H1 (cell line): Measurements from ENCODE around the gene MGST3. TPM values are rescaled to one million over a fixed set of nuclear protein-coding genes. Genes with fewer than 3 reads are reported as not detected.

Experiments
- CTCF ChIA-PET: fragments of 300-600 bp; sonication (Branson Sonifier 250); formaldehyde crosslinking; loops from one replicate; lab custom pipeline; 2021; ENCODE audit not compliant: partially characterized antibody; lab: Charles Lee
- POLR2A ChIA-PET: fragments of 300-600 bp; sonication (Branson Sonifier 250); formaldehyde crosslinking; loops from one replicate; lab custom pipeline; 2021; ENCODE audit warnings: inconsistent platforms; ENCODE audit not compliant: partially characterized antibody; lab: Charles Lee
- DNase-seq, 2 experiments: peaks; one replicate each; pipeline versions ENCODE4 v3.0.0 to v3.0.0-alpha.2; 2010 to 2022; ENCODE audit warnings: low spot score in 2 of 2, low read depth in 1 of 2, mixed read lengths in 1 of 2
- FAIRE-seq: peaks from 2 replicates; lab custom pipeline; 2011; peaks lifted over from hg19 to GRCh38; lab: Jason Lieb, UNC
- H2AFZ ChIP-seq: 2 replicates; pipeline ENCODE4 v1.8.1; 2012; ENCODE audit warnings: low read length, inconsistent platforms
- H2AK5ac ChIP-seq: 2 replicates; pipeline ENCODE4 v1.6.1; 2013; ENCODE audit warnings: low read depth, low read length
- H2BK120ac ChIP-seq: replicated peaks from 2 replicates; pipeline ENCODE3; 2013; ENCODE audit warnings: low read depth, low read length, inconsistent platforms
- H2BK12ac ChIP-seq: 2 replicates; pipeline ENCODE4 v1.6.1; 2013; ENCODE audit warnings: low read depth, low read length
- H2BK15ac ChIP-seq: 2 replicates; pipeline ENCODE4 v1.6.1; 2013; ENCODE audit warnings: low read length
- H2BK20ac ChIP-seq: 2 replicates; pipeline ENCODE4 v1.6.1; 2013; ENCODE audit warnings: low read length
- H2BK5ac ChIP-seq: 2 replicates; pipeline ENCODE4 v1.6.1; 2013; ENCODE audit warnings: low read depth, low read length
- H3K14ac ChIP-seq: 2 replicates; pipeline ENCODE4 v1.6.1; 2013; ENCODE audit warnings: inconsistent platforms; ENCODE audit not compliant: insufficient read length
- H3K18ac ChIP-seq: 2 replicates; pipeline ENCODE4 v1.6.1; 2013; ENCODE audit warnings: low read length; ENCODE audit errors: extremely low read depth
- H3K23ac ChIP-seq: 2 replicates; pipeline ENCODE4 v1.6.1; 2013; ENCODE audit warnings: inconsistent platforms; ENCODE audit not compliant: insufficient read length
- H3K23me2 ChIP-seq: 2 replicates; pipeline ENCODE4 v1.6.1; 2013; ENCODE audit warnings: low read depth, low read length
- H3K27ac ChIP-seq: 2 replicates; pipeline ENCODE4 v1.6.1; 2011; ENCODE audit warnings: low read depth, low read length, inconsistent platforms
- H3K27me3 ChIP-seq, 4 experiments: replicated peaks in 1 of 4; 1 replicate in 1 of 4; 2 replicates in 3 of 4; pipeline versions ENCODE4 v1.6.1 to v1.8.1; 2011 to 2013; ENCODE audit warnings: low read length in 3 of 4, mild to moderate bottlenecking in 3 of 4, inconsistent platforms in 2 of 4, mixed read lengths in 2 of 4, moderate library complexity in 1 of 4; ENCODE audit not compliant: control insufficient read depth in 3 of 4, insufficient read depth in 3 of 4; ENCODE audit errors: extremely low read depth in 1 of 4
- H3K36me3 ChIP-seq, 4 experiments: 2 replicates each; pipeline versions ENCODE4 v1.6.1 to v1.8.1; 2011 to 2013; ENCODE audit warnings: mild to moderate bottlenecking in 4 of 4, low read length in 3 of 4, moderate library complexity in 2 of 4, control low read depth in 1 of 4, inconsistent platforms in 1 of 4; ENCODE audit not compliant: insufficient read depth in 4 of 4, control insufficient read depth in 2 of 4
- H3K4ac ChIP-seq: replicated peaks from 2 replicates; pipeline ENCODE3; 2013; ENCODE audit warnings: low read length, low read depth, mixed read lengths, inconsistent platforms; ENCODE audit not compliant: insufficient read length
- H3K4me1 ChIP-seq, 4 experiments: replicated peaks in 1 of 4; 1 replicate in 1 of 4; 2 replicates in 3 of 4; pipeline versions ENCODE4 v1.6.1 to v1.8.1; 2011 to 2013; ENCODE audit warnings: low read length in 3 of 4, inconsistent platforms in 2 of 4, mixed read lengths in 1 of 4; ENCODE audit not compliant: insufficient read depth in 4 of 4, control insufficient read depth in 3 of 4
- H3K4me2 ChIP-seq, 2 experiments: 2 replicates each; pipeline versions ENCODE4 v1.6.1 to v1.8.1; 2011 to 2013; ENCODE audit warnings: low read depth in 2 of 2, low read length in 2 of 2, control low read depth in 1 of 2, inconsistent platforms in 1 of 2, mild to moderate bottlenecking in 1 of 2; ENCODE audit not compliant: insufficient read depth in 1 of 2
- H3K4me3 ChIP-seq, 4 experiments: fragments of 200-600, 300-600 bp in 1 of 4; sonication (generic), shearing (Covaris generic), sonication (Bioruptor Twin) in 1 of 4; 2 replicates each; pipeline versions ENCODE4 v1.5.1 to v1.8.1; 2011 to 2016; ENCODE audit warnings: low read length in 4 of 4, low read depth in 3 of 4, control low read depth in 2 of 4, inconsistent platforms in 2 of 4, mild to moderate bottlenecking in 2 of 4, mixed read lengths in 1 of 4, moderate library complexity in 1 of 4; ENCODE audit not compliant: insufficient read depth in 2 of 4; ENCODE audit errors: extremely low read depth in 1 of 4
- H3K56ac ChIP-seq: replicated peaks from 2 replicates; pipeline ENCODE3; 2013; ENCODE audit warnings: low read depth, mild to moderate bottlenecking, mixed read lengths, low read length, inconsistent platforms; ENCODE audit not compliant: insufficient read length
- H3K79me1 ChIP-seq: 2 replicates; pipeline ENCODE4 v1.6.1; 2013; ENCODE audit warnings: low read depth, low read length, control low read depth
- H3K79me2 ChIP-seq, 2 experiments: 2 replicates each; pipeline versions ENCODE4 v1.6.1 to v1.8.1; 2012 to 2013; ENCODE audit warnings: low read length in 2 of 2, mild to moderate bottlenecking in 2 of 2, inconsistent platforms in 1 of 2; ENCODE audit not compliant: insufficient read depth in 2 of 2, control insufficient read depth in 1 of 2
- H3K9ac ChIP-seq, 4 experiments: replicated peaks in 1 of 4; 1 replicate in 1 of 4; 2 replicates in 3 of 4; pipeline versions ENCODE4 v1.6.1 to v1.8.1; 2011 to 2013; ENCODE audit warnings: low read depth in 3 of 4, low read length in 3 of 4, control low read depth in 2 of 4, mild to moderate bottlenecking in 2 of 4, moderate library complexity in 2 of 4, inconsistent platforms in 1 of 4; ENCODE audit errors: extremely low read depth in 1 of 4
- H3K9me3 ChIP-seq, 2 experiments: 2 replicates each; pipeline versions ENCODE4 v1.6.1 to v1.8.1; 2012 to 2013; ENCODE audit warnings: mild to moderate bottlenecking in 2 of 2, moderate library complexity in 2 of 2, control low read depth in 1 of 2, inconsistent platforms in 1 of 2, low read depth in 1 of 2, low read length in 1 of 2, mixed read lengths in 1 of 2; ENCODE audit not compliant: insufficient read depth in 2 of 2
- H4K20me1 ChIP-seq, 2 experiments: replicated peaks in 1 of 2; 2 replicates each; pipeline versions ENCODE3 to v1.8.1; 2011 to 2013; ENCODE audit warnings: inconsistent platforms in 2 of 2, low read length in 2 of 2, mild to moderate bottlenecking in 1 of 2; ENCODE audit not compliant: insufficient read depth in 2 of 2, control insufficient read depth in 1 of 2
- H4K5ac ChIP-seq: 2 replicates; pipeline ENCODE4 v1.6.1; 2013; ENCODE audit warnings: low read length, low read depth, mixed read lengths, inconsistent platforms; ENCODE audit not compliant: insufficient read length
- H4K8ac ChIP-seq: 2 replicates; pipeline ENCODE4 v1.8.0; 2013; ENCODE audit warnings: mild to moderate bottlenecking, moderate library complexity, low read length, inconsistent platforms; ENCODE audit not compliant: insufficient read depth; ENCODE audit errors: extremely low read depth
- H4K91ac ChIP-seq: replicated peaks from 2 replicates; pipeline ENCODE3; 2013; ENCODE audit warnings: low read length, mixed read lengths, inconsistent platforms; ENCODE audit not compliant: insufficient read length
- CREB1 ChIP-seq: IDR thresholded peaks from 2 replicates; pipeline ENCODE4 v1.6.1; 2012; ENCODE audit warnings: inconsistent platforms
- CTCF ChIP-seq, 3 experiments: IDR thresholded peaks; 1 replicate in 2 of 3; 2 replicates in 1 of 3; pipeline versions ENCODE4 v1.5.1 to v1.6.1; 2011; ENCODE audit warnings: low read length in 3 of 3, mild to moderate bottlenecking in 3 of 3, inconsistent platforms in 2 of 3, low read depth in 1 of 3, moderate library complexity in 1 of 3; ENCODE audit not compliant: insufficient read depth in 1 of 3; ENCODE audit errors: control extremely low read depth in 1 of 3
- FOSL1 ChIP-seq: IDR thresholded peaks from 2 replicates; pipeline ENCODE4 v1.6.1; 2011; ENCODE audit warnings: mild to moderate bottlenecking, low read depth, low read length, moderate library complexity; ENCODE audit not compliant: insufficient read depth
- GABPA ChIP-seq: IDR thresholded peaks from 2 replicates; pipeline ENCODE4 v1.6.1; 2011; ENCODE audit warnings: mild to moderate bottlenecking, low read length, moderate library complexity, borderline replicate concordance; ENCODE audit not compliant: insufficient read depth
- MAX ChIP-seq: IDR thresholded peaks from 2 replicates; pipeline ENCODE4 v1.6.1; 2012; ENCODE audit warnings: inconsistent platforms
- POLR2A ChIP-seq, 2 experiments: IDR thresholded peaks; 1 replicate in 1 of 2; 2 replicates in 1 of 2; pipeline ENCODE4 v1.6.1; 2011; ENCODE audit warnings: low read depth in 2 of 2, low read length in 2 of 2, mild to moderate bottlenecking in 2 of 2; ENCODE audit errors: control extremely low read depth in 1 of 2
- RBBP5 ChIP-seq: IDR thresholded peaks from 2 replicates; pipeline ENCODE4 v1.7.1; 2012; ENCODE audit warnings: low read depth, mild to moderate bottlenecking, inconsistent platforms, low read length, moderate library complexity, borderline replicate concordance
- SIX5 ChIP-seq: IDR thresholded peaks from 2 replicates; pipeline ENCODE4 v1.6.1; 2011; ENCODE audit warnings: mild to moderate bottlenecking, low read depth, low read length
- TCF12 ChIP-seq: IDR thresholded peaks from 2 replicates; pipeline ENCODE4 v1.6.1; 2011; ENCODE audit warnings: low read depth, mild to moderate bottlenecking, low read length
- ZNF274 ChIP-seq: IDR thresholded peaks from 2 replicates; pipeline ENCODE4 v1.7.0; 2012; ENCODE audit warnings: low read length, borderline replicate concordance; ENCODE audit errors: extremely low read depth
- polyA plus RNA-seq, 7 experiments: library from polyadenylated mRNA; depleted of rRNA in 3 of 7; stranded (reverse) in 5 of 7; unstranded in 2 of 7; fragments of >200 nt in 5 of 7; fragments of 200-250 nt in 2 of 7; gene quantifications; 1 replicate in 5 of 7; 2 replicates in 1 of 7; 4 replicates in 1 of 7; pipeline versions ENCODE4 v1.2.1 to v1.2.3, GENCODE V29; 2011 to 2013; ENCODE audit warnings: missing spikeins in 2 of 7, mixed read lengths in 2 of 7
- total RNA-seq: library from RNA; stranded (reverse); fragmentation: NEBNext Ultra II Directional; extraction: Animal tissue kit (Norgen Biotek cat#: 25700); gene quantifications from 2 replicates; pipeline ENCODE4 v1.2.1, GENCODE V29; 2021

MGST3 gene
- total and polyA plus RNA-seq, 2 of the 8 experiments (the other 6 are each of a cell fraction or from before 2014, with no cell fraction given): 124 to 257 TPM

- no peaks in the 10 kb centered on the region for H3K79me1 ChIP-seq
- TF ChIP-seq MAX (no peak), CREB1 (no peak), GABPA (no peak), SIX5 (no peak), FOSL1 (no peak), POLR2A (IDR thresholded peaks at IDR 0.05; ENCODE audit: control extremely low read depth in 1 of 2, low read depth in 2 of 2, low read length in 2 of 2) (no peak), TCF12 (no peak), ZNF274 (no peak), CTCF (IDR thresholded peaks at IDR 0.05; ENCODE audit: control extremely low read depth in 1 of 3, insufficient read depth in 1 of 3, low read depth in 1 of 3, low read length in 3 of 3) (no peak), RBBP5 (no peak)
- no peaks in the 10 kb centered on the region for H3K4me1 ChIP-seq
- no peak overlapping the region for H2BK12ac ChIP-seq
- H2BK20ac ChIP-seq: no peak overlapping the region
- H2BK15ac ChIP-seq: no peak overlapping the region
- no peak overlapping the region for H3K4me3 ChIP-seq
- POLR2A ChIA-PET: interaction anchor here (1.3 kb wide), 1 partner anchor 9 kb away, joined by 3 read pairs; no protein-coding TSS in a partner anchor
- H3K36me3 ChIP-seq: no peaks in the 10 kb centered on the region
- no peak overlapping the region for H2AFZ ChIP-seq
- H4K8ac ChIP-seq: no peak overlapping the region
- no peak overlapping the region for H3K4ac ChIP-seq
- no peak overlapping the region for H3K9ac ChIP-seq
- no peak overlapping the region for H3K14ac ChIP-seq
- H2AK5ac ChIP-seq: no peak overlapping the region
- H3K9me3 ChIP-seq: no peaks in the 10 kb centered on the region
- H3K18ac ChIP-seq: no peak overlapping the region
- DNase-seq (no peak), FAIRE-seq (no peak)
- H4K91ac ChIP-seq: no peak overlapping the region
- H3K23me2 ChIP-seq: no peaks in the 10 kb centered on the region
- no peak overlapping the region for H3K56ac ChIP-seq
- no peaks in the 10 kb centered on the region for H3K79me2 ChIP-seq
- H3K4me2 ChIP-seq: no peak overlapping the region
- no peak overlapping the region for H3K27ac ChIP-seq
- H4K5ac ChIP-seq: no peak overlapping the region
- no peaks in the 10 kb centered on the region for H3K27me3 ChIP-seq
- CTCF ChIA-PET: interaction anchor here (1.4 to 2.1 kb wide), 2 partner anchors 17 to 22 kb away, joined by 5 to 7 read pairs; no protein-coding TSS in a partner anchor
- H2BK120ac ChIP-seq: no peak overlapping the region
- H4K20me1 ChIP-seq: no peaks in the 10 kb centered on the region
- H2BK5ac ChIP-seq: no peak overlapping the region
- H3K23ac ChIP-seq: no peak overlapping the region
These were observed 7.4 kb upstream of the MGST3 start for GRCh38 chr1:165623624-165624023.
